ENCODE results near the gene ARHGEF16. TPM values are rescaled to one million over a fixed set of nuclear protein-coding genes. Genes with fewer than 3 reads are reported as not detected.

ARHGEF16 gene
- total RNA-seq, 1 donor from 2014 or later = 0.34 TPM

DNA sequence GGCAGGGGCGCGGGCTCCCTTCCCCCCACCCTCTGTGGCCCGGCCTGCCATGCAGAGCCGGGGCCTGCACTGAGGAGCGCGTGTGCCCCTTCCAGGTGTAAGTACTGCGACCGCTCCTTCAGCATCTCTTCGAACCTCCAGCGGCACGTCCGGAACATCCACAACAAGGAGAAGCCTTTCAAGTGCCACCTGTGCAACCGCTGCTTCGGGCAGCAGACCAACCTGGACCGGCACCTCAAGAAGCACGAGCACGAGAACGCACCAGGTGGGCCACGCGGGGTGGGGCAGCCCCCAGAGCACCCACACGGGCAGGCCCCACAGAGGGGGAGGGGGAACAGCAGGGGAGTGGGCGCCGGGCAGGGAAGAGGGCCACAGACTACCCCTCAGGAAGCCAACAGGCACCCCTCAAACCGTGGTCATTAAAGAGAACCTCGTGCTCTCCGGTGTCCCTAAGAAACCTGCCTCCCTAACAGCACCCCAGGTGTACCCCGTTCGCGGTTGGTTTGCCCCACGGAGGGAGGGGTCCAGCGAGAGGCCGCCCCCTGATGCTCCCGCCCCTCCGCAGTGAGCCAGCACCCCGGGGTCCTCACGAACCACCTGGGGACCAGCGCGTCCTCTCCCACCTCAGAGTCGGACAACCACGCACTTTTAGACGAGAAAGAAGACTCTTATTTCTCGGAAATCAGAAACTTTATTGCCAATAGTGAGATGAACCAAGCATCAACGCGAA is 28.8 kb upstream of the ARHGEF16 start:
- peaks cover 12% of the 10 kb centered on the region for H3K27me3 Mint-ChIP-seq (ENCODE audit: unreplicated experiment)
- TF ChIP-seq, protein P1, sequence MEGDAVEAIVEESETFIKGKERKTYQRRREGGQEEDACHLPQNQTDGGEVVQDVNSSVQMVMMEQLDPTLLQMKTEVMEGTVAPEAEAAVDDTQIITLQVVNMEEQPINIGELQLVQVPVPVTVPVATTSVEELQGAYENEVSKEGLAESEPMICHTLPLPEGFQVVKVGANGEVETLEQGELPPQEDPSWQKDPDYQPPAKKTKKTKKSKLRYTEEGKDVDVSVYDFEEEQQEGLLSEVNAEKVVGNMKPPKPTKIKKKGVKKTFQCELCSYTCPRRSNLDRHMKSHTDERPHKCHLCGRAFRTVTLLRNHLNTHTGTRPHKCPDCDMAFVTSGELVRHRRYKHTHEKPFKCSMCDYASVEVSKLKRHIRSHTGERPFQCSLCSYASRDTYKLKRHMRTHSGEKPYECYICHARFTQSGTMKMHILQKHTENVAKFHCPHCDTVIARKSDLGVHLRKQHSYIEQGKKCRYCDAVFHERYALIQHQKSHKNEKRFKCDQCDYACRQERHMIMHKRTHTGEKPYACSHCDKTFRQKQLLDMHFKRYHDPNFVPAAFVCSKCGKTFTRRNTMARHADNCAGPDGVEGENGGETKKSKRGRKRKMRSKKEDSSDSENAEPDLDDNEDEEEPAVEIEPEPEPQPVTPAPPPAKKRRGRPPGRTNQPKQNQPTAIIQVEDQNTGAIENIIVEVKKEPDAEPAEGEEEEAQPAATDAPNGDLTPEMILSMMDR (IDR thresholded peaks at IDR 0.05; ENCODE audit: partially characterized antibody, unreplicated experiment) = no peak
- H3K27ac Mint-ChIP-seq (ENCODE audit: unreplicated experiment) = no peak overlapping the region
- H3K9me3 Mint-ChIP-seq (ENCODE audit: unreplicated experiment) = peaks cover 8% of the 10 kb centered on the region
- peaks cover 4% of the 10 kb centered on the region for H3K36me3 Mint-ChIP-seq (ENCODE audit: unreplicated experiment)
- DNase-seq = no peak
- peaks cover 13% of the 10 kb centered on the region for H3K4me1 Mint-ChIP-seq (ENCODE audit: low read depth, unreplicated experiment)
- H3K4me3 Mint-ChIP-seq (ENCODE audit: unreplicated experiment) = no peak overlapping the region

DNA sequence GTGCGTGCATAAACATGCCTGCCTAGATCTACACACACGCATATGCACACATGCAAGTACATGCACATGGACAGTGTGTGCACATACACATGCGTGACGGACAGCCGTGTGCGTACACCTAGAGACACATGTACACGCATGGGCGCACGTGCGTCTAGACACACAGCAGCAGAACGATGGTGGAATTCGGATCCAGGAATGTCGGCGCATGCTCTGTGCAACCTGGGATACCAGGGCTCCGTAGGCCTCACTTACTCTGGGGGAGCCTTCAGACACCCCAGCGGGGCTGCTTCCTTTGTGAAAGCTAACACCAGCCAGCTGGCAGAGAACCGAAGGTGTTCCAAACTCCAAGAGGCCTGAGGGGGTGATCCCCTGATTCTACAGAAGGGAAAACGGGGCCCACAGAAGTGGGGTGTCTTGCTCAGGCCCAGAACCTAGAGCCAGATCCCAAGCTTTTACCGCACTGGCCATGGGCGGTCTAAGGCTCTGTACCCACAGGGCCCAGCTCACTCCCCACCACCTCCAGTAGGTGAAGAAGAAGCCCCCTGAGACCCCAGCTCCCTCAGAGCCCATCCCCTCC is 27.4 kb upstream of the ARHGEF16 start:
- TF ChIP-seq, protein P1 (IDR thresholded peaks at IDR 0.05; ENCODE audit: partially characterized antibody, unreplicated experiment) = no peak
- no peak for DNase-seq
- Mint-ChIP-seq H3K27me3 (ENCODE audit: unreplicated experiment) (peaks cover 7% of the 10 kb centered on the region), H3K27ac (ENCODE audit: unreplicated experiment) (no peak overlapping the region), H3K4me1 (ENCODE audit: low read depth, unreplicated experiment) (peaks cover 10% of the 10 kb centered on the region), H3K4me3 (ENCODE audit: unreplicated experiment) (no peak overlapping the region), H3K36me3 (ENCODE audit: unreplicated experiment) (no peaks in the 10 kb centered on the region), H3K9me3 (ENCODE audit: unreplicated experiment) (peaks cover 2% of the 10 kb centered on the region)

DNA sequence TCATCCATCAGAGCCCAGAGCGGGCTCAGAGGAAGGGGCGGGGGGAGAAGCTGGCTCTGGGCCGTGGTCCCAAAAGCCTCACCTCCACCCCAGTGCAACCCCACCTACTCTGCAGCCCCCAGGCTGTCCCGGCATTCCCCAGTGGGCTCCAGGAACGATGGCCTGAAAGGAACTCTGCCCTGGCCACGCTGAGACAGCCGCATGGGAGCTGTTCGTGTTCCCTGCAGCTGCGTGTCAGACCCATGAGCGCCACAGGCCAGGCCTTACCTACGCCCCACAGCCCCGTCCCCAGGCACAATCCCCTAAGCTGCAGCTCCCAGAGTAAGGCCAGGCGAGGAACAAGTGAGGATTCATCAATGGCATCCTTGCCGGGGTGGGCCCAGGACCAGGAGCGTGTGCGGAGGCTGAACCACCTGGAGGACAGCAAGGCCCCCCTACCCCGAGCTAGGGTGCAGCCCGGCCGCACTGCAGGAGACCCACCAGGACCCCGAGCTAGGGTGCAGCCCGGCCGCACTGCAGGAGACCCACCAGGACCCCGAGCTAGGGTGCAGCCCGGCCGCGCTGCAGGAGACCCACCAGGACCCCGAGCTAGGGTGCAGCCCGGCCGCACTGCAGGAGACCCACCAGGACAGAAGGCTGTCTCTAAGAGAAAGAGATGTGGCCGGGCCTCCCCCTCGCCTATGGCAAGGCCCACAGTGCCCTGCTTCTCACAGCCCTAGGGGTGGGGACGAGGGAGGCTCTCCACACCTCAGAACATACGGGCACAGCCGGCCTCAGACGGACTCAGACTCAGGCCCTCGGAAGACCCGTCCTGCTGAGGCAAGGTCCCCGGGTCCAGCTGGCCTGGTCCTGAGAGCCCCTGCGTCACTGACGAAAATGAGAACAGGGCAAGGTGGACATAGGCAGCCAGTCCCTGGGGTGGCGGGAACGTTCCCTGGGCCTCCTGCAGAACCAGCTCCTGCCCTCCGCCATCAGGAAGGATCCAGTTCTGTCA is 26.5 kb upstream of the ARHGEF16 start:
- TF ChIP-seq, protein P1 (IDR thresholded peaks at IDR 0.05; ENCODE audit: partially characterized antibody, unreplicated experiment) = no peak
- Mint-ChIP-seq H3K4me1 (ENCODE audit: low read depth, unreplicated experiment) (peaks cover 8% of the 10 kb centered on the region), H3K4me3 (ENCODE audit: unreplicated experiment) (no peak overlapping the region), H3K27me3 (ENCODE audit: unreplicated experiment) (peaks cover 5% of the 10 kb centered on the region), H3K9me3 (ENCODE audit: unreplicated experiment) (no peaks in the 10 kb centered on the region), H3K36me3 (ENCODE audit: unreplicated experiment) (no peaks in the 10 kb centered on the region), H3K27ac (ENCODE audit: unreplicated experiment) (no peak overlapping the region)
- no peak for DNase-seq

DNA sequence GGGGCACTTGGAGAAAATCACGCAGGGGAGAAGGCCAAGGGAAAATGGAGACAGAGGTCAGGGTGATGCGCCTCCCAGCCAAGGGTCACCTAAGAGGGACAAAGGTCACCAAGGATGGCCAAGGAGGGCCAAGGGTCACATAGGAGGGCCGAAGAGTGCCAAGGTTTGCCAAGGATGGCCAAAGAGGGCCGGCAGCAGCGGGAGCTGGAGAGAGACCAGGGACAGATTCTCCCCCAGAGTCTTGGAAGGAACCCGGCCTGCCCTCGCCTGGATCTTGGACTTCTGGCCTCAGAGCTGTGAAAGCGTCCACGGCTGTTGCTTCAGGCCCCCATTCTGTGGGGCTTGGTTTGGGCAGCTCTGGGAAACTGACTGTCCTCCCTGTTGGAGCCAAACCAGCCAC is 25.6 kb upstream of the ARHGEF16 start:
- H3K4me1 Mint-ChIP-seq (ENCODE audit: low read depth, unreplicated experiment) = peaks cover 8% of the 10 kb centered on the region
- no peaks in the 10 kb centered on the region for H3K36me3 Mint-ChIP-seq (ENCODE audit: unreplicated experiment)
- H3K9me3 Mint-ChIP-seq (ENCODE audit: unreplicated experiment) = no peaks in the 10 kb centered on the region
- no peak overlapping the region for H3K4me3 Mint-ChIP-seq (ENCODE audit: unreplicated experiment)
- no peak overlapping the region for H3K27ac Mint-ChIP-seq (ENCODE audit: unreplicated experiment)
- peaks cover 5% of the 10 kb centered on the region for H3K27me3 Mint-ChIP-seq (ENCODE audit: unreplicated experiment)
- no peak for DNase-seq
- TF ChIP-seq, protein P1 (IDR thresholded peaks at IDR 0.05; ENCODE audit: partially characterized antibody, unreplicated experiment) = no peak
